Activated CD8-positive, alpha-beta memory T cell treated with anti-CD3 and anti-CD28 coated beads, Interleukin-2, amount 50 U/mL, for 1 hour (primary cell): ENCODE data around the gene CRK.

Source experiments
- DNase-seq: peaks from one replicate; pipeline ENCODE4 v3.0.0-alpha.2; 2020; ENCODE audit errors: extremely low read depth

Gene CRK

GRCh38 chr17:1455797-1456599, at the start of gene CRK:
Gene CRK (minus strand): TSS chr17:1456232. CDS start chr17:1456117, 115 bp downstream.
- DNase-seq: peak; percentile 85

- no peak for DNase-seq
Observed at GRCh38 chr17:1505586-1505985, 49.6 kb upstream of the CRK start.

GRCh38 chr17:1504866-1505265, 48.8 kb upstream of the CRK start:
- DNase-seq: no peak

- no peak for DNase-seq
Observed at GRCh38 chr17:1503699-1504098, 47.7 kb upstream of the CRK start.

DNA sequence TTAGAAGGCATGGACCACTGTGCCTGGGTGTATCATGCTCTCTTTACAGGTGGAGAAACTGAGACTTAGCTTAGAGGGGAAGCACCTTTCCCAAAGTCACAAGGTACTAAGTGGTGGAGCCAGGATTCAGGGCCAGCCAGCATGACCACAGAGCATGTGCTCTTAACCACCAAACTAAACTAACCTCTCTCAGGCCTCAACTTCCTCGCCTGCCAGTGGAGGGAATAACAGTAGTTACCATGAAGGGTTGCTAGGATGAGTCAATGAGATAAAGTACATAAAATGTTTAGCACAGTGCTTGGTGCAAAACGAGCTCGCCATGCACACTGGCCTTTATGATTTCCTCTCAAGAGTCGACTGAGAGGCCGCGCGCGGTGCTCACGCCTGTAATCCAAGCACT, 42.8 kb upstream of the CRK start:
- no peak for DNase-seq

GRCh38 chr17:1498233-1498632, 42.2 kb upstream of the CRK start:
- no peak for DNase-seq

GRCh38 chr17:1497831-1498230, 41.8 kb upstream of the CRK start:
- DNase-seq: no peak

- DNase-seq: no peak
Observed at GRCh38 chr17:1496869-1497268, 40.8 kb upstream of the CRK start.

DNA sequence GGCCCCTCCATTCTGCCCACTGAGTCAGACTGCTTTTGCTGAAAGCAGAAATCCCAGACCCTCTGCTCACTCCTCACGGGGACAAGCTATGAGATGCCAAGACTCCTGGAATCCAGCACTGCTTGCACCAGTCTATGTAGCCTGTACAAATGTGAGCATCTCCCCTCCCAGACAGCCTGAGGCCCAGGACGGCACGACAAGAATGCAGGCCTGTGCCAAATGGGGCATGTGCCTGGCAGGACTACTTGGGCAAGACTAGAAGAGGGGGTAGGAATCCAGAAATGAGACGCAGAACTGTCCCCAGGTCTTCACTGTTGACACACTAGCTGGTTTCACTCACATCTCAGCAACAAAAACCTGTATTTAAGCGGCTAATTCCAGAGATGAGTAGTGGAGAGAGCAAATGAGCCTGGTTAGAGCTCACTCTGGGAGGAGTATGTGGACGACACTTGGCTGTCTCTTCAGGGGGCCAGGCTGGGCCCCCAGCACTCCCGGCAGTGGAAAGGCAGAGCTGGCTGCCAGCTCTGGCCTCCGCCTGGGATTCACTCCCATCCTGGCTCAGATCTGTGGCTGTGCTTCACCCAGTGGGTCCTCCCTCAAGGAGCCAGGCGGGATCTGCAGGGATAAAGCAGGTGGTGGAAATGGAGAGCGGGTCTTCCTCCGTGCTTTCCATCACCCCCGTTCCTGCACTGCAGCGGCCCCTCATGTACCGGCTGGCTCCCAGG, 39.4 kb upstream of the CRK start:
- DNase-seq: no peak

GRCh38 chr17:1494736-1495253, 38.8 kb upstream of the CRK start:
- DNase-seq: no peak

GRCh38 chr17:1494203-1494602, 38.2 kb upstream of the CRK start:
- DNase-seq: no peak

DNA sequence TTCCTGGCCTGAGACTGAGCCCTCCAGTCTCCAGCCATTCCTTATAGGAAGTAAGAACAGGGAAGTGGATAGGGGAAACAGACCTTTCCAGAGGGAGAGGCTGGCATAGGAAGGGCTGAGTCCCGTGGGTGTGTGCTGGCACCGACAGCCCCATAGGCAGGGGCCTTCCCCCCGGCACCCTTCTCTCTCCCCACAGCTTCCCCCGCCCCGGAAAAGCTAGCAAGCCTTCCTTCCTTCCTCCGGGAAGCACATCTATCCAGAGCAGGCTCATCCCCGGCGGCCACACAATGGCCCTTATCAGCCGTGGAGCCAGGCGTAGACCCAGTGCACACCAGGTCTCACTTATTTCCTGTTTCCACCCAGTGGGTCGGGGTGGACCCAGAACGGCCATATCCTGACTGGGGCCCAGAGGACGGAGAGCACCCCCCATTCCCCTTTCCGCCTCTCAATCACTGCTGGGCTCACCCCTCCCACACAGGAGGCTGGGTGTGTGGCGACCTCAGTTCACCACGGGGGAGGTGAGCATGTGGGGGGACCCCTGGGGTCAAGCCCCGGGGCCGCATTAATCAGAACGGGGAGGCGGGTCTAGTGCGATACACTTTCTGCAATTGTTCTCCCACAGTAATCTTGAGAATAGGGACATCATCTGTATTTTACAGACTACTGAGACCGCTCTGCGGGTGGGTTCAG, 37.4 kb upstream of the CRK start:
- DNase-seq: no peak

- no peak for DNase-seq
Observed at GRCh38 chr17:1492249-1493206, 36.5 kb upstream of the CRK start, which contains the start of gene MYO1C. Gene MYO1C (minus strand): TSS chr17:1492686. CDS start chr17:1492487, 199 bp downstream.

DNA sequence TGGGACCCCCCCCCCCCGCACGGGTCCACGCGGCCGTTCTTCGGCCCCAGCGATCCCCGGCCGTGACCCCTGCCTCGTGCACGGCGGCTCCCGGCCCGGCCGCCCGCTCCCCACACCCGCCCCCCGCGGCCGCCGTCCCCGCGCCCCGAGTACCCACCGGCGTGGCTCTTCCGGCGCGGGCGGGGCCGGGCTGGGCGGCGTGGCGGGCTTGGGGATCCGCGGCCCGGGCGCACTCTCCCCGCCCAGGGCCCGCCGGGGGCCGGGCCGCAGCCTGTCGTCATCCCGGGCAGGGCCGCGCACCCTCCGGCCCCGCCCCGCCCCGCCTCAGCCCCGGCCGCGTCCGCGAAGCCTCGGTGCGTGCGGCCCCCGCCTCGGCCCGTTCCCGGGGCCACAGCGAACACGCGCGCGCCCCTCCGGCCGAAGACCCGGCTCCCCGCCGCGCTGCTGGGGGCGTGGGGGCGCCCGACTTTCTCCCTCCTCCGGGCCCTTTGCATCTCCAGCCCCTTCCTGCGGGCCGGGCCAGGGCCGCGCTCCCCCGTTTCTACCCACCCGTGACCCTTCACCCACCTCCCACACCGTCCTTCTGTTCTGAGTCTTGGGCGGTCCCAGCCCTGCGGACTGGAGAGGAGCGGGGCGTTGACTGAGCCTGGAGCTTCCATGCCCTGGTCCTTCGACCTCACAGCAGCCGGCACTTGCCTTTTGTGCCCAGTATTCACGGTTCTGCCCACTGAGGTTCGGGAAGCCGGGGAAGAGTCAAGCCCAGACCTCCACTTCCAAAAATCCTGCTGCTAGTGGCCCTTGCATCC, 35.6 kb upstream of the CRK start:
- DNase-seq: no peak

DNA sequence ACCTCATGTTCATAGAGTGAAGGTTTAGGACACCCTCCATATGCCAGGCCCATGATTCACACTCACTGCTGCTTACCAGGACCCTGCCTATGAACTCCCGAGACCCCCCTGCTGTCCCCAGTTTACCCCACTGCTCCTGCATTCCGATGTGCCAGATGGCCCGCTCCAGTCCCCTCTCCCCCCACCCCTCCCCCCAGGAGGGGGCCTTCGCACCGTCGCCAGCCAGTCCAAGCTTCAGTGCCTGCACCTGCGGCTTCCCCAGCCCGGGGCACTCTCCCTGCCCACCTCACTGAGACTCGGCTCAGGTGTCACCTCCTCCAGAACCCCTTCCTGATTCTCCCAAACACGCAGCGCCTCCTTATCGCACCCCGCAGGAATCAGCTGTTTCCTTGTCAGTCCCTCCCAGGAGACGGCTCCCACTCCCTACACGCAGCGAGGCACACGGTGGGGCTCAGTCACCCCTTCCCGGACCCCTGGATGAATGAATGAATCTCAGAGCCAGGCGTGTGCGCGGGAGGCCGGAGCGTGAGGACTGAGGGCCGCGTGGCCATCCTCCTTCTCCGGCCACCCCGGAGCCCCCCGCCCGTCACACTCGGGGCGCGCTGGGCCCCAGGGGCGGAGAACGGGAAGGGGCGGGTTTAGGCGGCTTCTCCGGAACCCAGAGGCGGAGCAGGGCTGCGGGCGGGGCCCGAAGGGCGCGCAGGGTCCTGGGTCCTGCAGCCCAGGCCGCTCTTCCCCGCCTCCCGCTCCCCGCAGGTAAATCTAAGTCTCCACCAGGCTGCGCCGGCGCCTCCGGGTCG, 34.8 kb upstream of the CRK start:
- DNase-seq: no peak

DNA sequence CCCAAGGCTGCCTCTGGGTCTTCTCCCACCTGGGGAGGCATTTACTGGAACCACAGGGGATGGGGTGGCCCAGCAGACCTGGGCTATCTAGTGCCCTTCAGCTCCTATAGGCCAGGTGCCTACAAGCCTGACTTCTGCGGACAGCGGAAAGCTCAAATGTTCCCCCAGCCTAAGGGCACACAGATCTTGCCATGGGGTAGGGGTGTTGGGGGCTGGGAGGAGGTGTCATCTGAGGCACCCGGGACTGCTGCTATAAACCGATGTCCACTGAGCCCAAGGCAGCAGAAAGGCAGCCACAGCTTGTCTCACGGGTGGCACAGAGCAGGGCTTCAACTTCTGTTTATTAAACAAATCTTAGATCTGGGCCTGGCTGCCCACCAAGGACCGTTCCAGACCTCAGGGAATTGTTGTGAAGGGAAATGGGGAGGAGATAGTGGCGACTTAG, 32.8 kb upstream of the CRK start:
- DNase-seq: no peak

GRCh38 chr17:1487939-1488825, 32.1 kb upstream of the CRK start:
- DNase-seq: no peak
